ENCODE data around the gene SECTM1. TPM values are rescaled to one million over a fixed set of nuclear protein-coding genes. Genes with fewer than 3 reads are reported as not detected.

Gene SECTM1
- total and polyA plus RNA-seq, 9 of the 15 experiments (the other 6 are each of a cell fraction or from before 2014, with no cell fraction given) = 0.11 to 0.46 (median 0.18) TPM; not detected in 6

GRCh38 chr17:82287868-82288801 lies 45.4 kb downstream of the SECTM1 start (continued):
- TF ChIP-seq AFF4 (CRISPR knock-in tag; IDR thresholded peaks at IDR 0.05) (peak; percentile 83), NFATC3 (IDR thresholded peaks at IDR 0.05) (no peak; the same call in none of the 2 replicates), NCOA2 (IDR thresholded peaks at IDR 0.05; ENCODE audit: partially characterized antibody in 2 of 2) (no peak), NCOR1 (IDR thresholded peaks at IDR 0.05) (peak; percentile 97), U2AF2 (optimal IDR thresholded peaks at IDR 0.05; ENCODE audit: low read depth, low read length) (no peak), NFE2L1 (tag; IDR thresholded peaks at IDR 0.05; ENCODE audit: borderline replicate concordance, low read depth) (no peak), USF2 (CRISPR knock-in tag; IDR thresholded peaks at IDR 0.05) (peak; percentile 98), NCOA4 (IDR thresholded peaks at IDR 0.05; ENCODE audit: partially characterized antibody) (no peak), ZNF212 (CRISPR knock-in tag; IDR thresholded peaks at IDR 0.05) (no peak), EP300 (IDR thresholded peaks at IDR 0.05; ENCODE audit: low read length) (peak; percentile 88), MTA1 (IDR thresholded peaks at IDR 0.05; ENCODE audit: borderline replicate concordance) (peak; percentile 90), SRSF7 (optimal IDR thresholded peaks at IDR 0.05; ENCODE audit: low read depth, low read length) (no peak), ZBTB12 (CRISPR knock-in tag; IDR thresholded peaks at IDR 0.05) (no peak), HDAC6 (IDR thresholded peaks at IDR 0.05; ENCODE audit: low read depth, low read length) (no peak), L3MBTL2 (IDR thresholded peaks at IDR 0.05) (peak; percentile 99), ZC3H4 (CRISPR knock-in tag; IDR thresholded peaks at IDR 0.05; ENCODE audit: borderline replicate concordance) (no peak), UBTF (IDR thresholded peaks at IDR 0.05; ENCODE audit: borderline replicate concordance in 1 of 2, low read depth in 2 of 2, low read length in 2 of 2) (0 out of 4 replicates have a peak, but pooled peaks have one; percentile 23 to 43)
